HCT116 (cell line): ENCODE results near the gene SUSD6.

Experiments
- CTCF ChIP-seq, 3 experiments: fragments of 200-600 bp in 1 of 3; sonication (generic) in 1 of 3; IDR thresholded peaks in 2 of 3; conservative IDR thresholded peaks in 1 of 3; 2 replicates each; pipeline ENCODE4 v1.5.1; 2012 to 2017; ENCODE audit warnings: low read depth in 2 of 3, low read length in 2 of 3, antibody characterized with exemption in 1 of 3, borderline replicate concordance in 1 of 3, control low read depth in 1 of 3, mild to moderate bottlenecking in 1 of 3, mixed read lengths in 1 of 3, mixed run types in 1 of 3, moderate library complexity in 1 of 3; ENCODE audit not compliant: insufficient read depth in 1 of 3
- POLR2A ChIP-seq: IDR thresholded peaks from 2 replicates; pipeline ENCODE4 v1.7.0; 2011; ENCODE audit warnings: borderline replicate concordance; ENCODE audit not compliant: insufficient read depth, insufficient read length; ENCODE audit errors: extremely low read depth
- YY1 ChIP-seq: IDR thresholded peaks from 2 replicates; pipeline ENCODE4 v1.6.1; 2011; ENCODE audit warnings: low read length, low read depth, moderate library complexity, mild to moderate bottlenecking; ENCODE audit not compliant: insufficient replicate concordance; ENCODE audit errors: extremely low read depth

GRCh38 chr14:69584389-69584788 is 27.0 kb upstream of the SUSD6 start:
- no peak for TF ChIP-seq POLR2A
- TF ChIP-seq CTCF (IDR thresholded peaks at IDR 0.05 in 2 of 3, conservative IDR thresholded peaks at IDR 0.05 in 1 of 3; ENCODE audit: borderline replicate concordance in 1 of 3, insufficient read depth in 1 of 3, low read depth in 2 of 3, low read length in 2 of 3) = no peak
- TF ChIP-seq YY1 = no peak
